Lower leg skin (tissue), 4 donors: ENCODE measurements around the gene HECTD4. TPM values are rescaled to one million over a fixed set of nuclear protein-coding genes. Genes with fewer than 3 reads are reported as not detected.

Experiments used
- DNase-seq, 2 donors: peaks; one replicate each; pipeline ENCODE4 v3.0.0-alpha.2; 2019; ENCODE audit warnings: low spot score in 2 of 2
- H3K4me3 ChIP-seq: fragments of 200-600 bp; sonication (generic); 2 replicates; pipeline ENCODE4 v1.5.1; 2017; ENCODE audit warnings: mild to moderate bottlenecking, low read depth; ENCODE audit not compliant: poor library complexity, severe bottlenecking
- POLR2A ChIP-seq, 2 donors: fragments of 450-650 bp; IDR thresholded peaks; one replicate each; pipeline ENCODE4 v1.6.1; 2016 to 2017; ENCODE audit warnings: antibody characterized with exemption in 2 of 2, mild to moderate bottlenecking in 1 of 2, moderate library complexity in 1 of 2
- WGBS, 2 donors: methylation state at CpG; one replicate each; pipeline ENCODE4 v1.1.5; 2018; 5-methylcytosine and 5-hydroxymethylcytosine counted together
- intact Hi-C: fragments of 100-400 bp; cut with DNase I; formaldehyde crosslinking; loops from one replicate; pipeline ENCODE4 v1.15.0; 2023; ENCODE audit warnings: low total_unique reads
- total RNA-seq, 4 donors: library from RNA; depleted of rRNA; stranded (reverse); fragments of >200 nt; gene quantifications; one replicate each; pipeline ENCODE4 v1.1.0, GENCODE V29; 2016
- TF ChIP-seq, protein P1 (sequence below), 3 donors: fragments of 450-650 bp; IDR thresholded peaks; one replicate each; pipeline ENCODE4 v1.5.1; 2016; ENCODE audit warnings: antibody characterized with exemption in 3 of 3, mild to moderate bottlenecking in 3 of 3, moderate library complexity in 2 of 3

The HECTD4 gene
- total RNA-seq, 4 donors from 2014 or later = 33.2 to 70.6 (median 35.5) TPM

- intact Hi-C loops = no loop called here
These were observed 12.0 kb downstream of the HECTD4 start for GRCh38 chr12:112370199-112370598.

GRCh38 chr12:112368856-112369255, 13.4 kb downstream of the HECTD4 start:
- no peak for DNase-seq
- no peak overlapping the region for H3K4me3 ChIP-seq
- TF ChIP-seq POLR2A (IDR thresholded peaks at IDR 0.05) = no peak
- TF ChIP-seq, protein P1, sequence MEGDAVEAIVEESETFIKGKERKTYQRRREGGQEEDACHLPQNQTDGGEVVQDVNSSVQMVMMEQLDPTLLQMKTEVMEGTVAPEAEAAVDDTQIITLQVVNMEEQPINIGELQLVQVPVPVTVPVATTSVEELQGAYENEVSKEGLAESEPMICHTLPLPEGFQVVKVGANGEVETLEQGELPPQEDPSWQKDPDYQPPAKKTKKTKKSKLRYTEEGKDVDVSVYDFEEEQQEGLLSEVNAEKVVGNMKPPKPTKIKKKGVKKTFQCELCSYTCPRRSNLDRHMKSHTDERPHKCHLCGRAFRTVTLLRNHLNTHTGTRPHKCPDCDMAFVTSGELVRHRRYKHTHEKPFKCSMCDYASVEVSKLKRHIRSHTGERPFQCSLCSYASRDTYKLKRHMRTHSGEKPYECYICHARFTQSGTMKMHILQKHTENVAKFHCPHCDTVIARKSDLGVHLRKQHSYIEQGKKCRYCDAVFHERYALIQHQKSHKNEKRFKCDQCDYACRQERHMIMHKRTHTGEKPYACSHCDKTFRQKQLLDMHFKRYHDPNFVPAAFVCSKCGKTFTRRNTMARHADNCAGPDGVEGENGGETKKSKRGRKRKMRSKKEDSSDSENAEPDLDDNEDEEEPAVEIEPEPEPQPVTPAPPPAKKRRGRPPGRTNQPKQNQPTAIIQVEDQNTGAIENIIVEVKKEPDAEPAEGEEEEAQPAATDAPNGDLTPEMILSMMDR (IDR thresholded peaks at IDR 0.05) = no peak
- 64 to 75% methylated on average over 6 of the region's 6 CpGs for whole genome bisulfite sequencing, 2 donors
- intact Hi-C loops = no loop called here

More at GRCh38 chr12:112370199-112370598, 12.0 kb downstream of the HECTD4 start:
- 26 to 30% methylated on average over 1 of the region's 1 CpG for WGBS, 2 donors
- TF ChIP-seq, protein P1 (IDR thresholded peaks at IDR 0.05) = no peak
- TF ChIP-seq POLR2A (IDR thresholded peaks at IDR 0.05) = no peak
- no peak overlapping the region for H3K4me3 ChIP-seq
- DNase-seq = no peak

- no peak for TF ChIP-seq POLR2A (IDR thresholded peaks at IDR 0.05)
- TF ChIP-seq, protein P1 (IDR thresholded peaks at IDR 0.05) = no peak
- intact Hi-C loops = no loop called here
- 73 to 87% methylated on average over 3 of the region's 3 CpGs for WGBS, 2 donors
- no peak for DNase-seq
- H3K4me3 ChIP-seq = no peak overlapping the region
These were observed 14.3 kb downstream of the HECTD4 start for GRCh38 chr12:112367965-112368364.

DNA sequence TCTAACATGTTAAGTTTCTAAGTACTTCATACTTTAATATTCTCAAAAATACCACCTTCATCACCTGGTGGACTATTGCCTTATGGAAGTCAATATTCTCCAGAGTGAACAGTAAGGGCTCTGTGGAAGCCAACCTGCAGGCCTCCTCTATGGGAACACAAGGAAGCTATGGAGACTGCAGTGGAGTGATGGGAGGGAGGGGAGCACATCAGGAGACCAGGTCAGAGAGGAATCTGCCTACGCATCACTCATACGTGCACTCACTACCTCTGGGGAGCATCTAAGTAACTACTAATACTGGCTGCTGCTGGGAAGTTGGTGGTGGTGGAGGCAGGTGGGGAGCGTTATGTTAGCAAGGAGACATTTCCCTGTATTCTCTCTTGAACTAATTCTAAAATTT, 19.9 kb downstream of the HECTD4 start:
- 95% methylated on average over 3 of the region's 3 CpGs for WGBS, 2 donors
- DNase-seq = no peak
- H3K4me3 ChIP-seq = no peak overlapping the region
- intact Hi-C loops = no loop called here
- TF ChIP-seq, protein P1 (IDR thresholded peaks at IDR 0.05) = no peak
- no peak for TF ChIP-seq POLR2A (IDR thresholded peaks at IDR 0.05)

GRCh38 chr12:112361271-112361670, 21.0 kb downstream of the HECTD4 start:
- WGBS, 2 donors = 95 to 98% methylated on average over 4 of the region's 4 CpGs
- DNase-seq = no peak
- intact Hi-C loops = no loop called here
- no peak overlapping the region for H3K4me3 ChIP-seq
- TF ChIP-seq, protein P1 (IDR thresholded peaks at IDR 0.05) = no peak
- no peak for TF ChIP-seq POLR2A (IDR thresholded peaks at IDR 0.05)

- TF ChIP-seq, protein P1 (IDR thresholded peaks at IDR 0.05) = no peak
- no peak for TF ChIP-seq POLR2A (IDR thresholded peaks at IDR 0.05)
- 94 to 95% methylated on average over 4 of the region's 4 CpGs for WGBS, 2 donors
These were observed 22.9 kb downstream of the HECTD4 start for GRCh38 chr12:112359290-112359689.

More at GRCh38 chr12:112359290-112359689, 22.9 kb downstream of the HECTD4 start:
- no peak for DNase-seq
- intact Hi-C loops = no loop called here
- H3K4me3 ChIP-seq = no peak overlapping the region
